ENCODE measurements around the gene PITPNM2. TPM values are rescaled to one million over a fixed set of nuclear protein-coding genes. Genes with fewer than 3 reads are reported as not detected.
A peak's percentile ranks its signal among the peaks of the same experiment; 100 is the strongest.
"Not testable (repeated sequence)": the region's sequence is repeated elsewhere in the genome, so short reads cannot be mapped to it uniquely, and the experiment has no call there.

The PITPNM2 gene
- total and polyA plus RNA-seq, 9 donors: 3.0 to 6.5 (median 5.5) TPM

GRCh38 chr12:123108682-123109066, 42.2 kb downstream of the PITPNM2 start:
- H3K27me3 ChIP-seq (ENCODE audit: control insufficient read depth, insufficient read depth, low read length): no peaks in the 10 kb centered on the region
- DNase-seq: no peak
- no peaks in the 10 kb centered on the region for H3K9me3 ChIP-seq (replicated peaks; ENCODE audit: control insufficient read depth, low read depth, low read length)
- peaks cover 5% of the 10 kb centered on the region for H3K36me3 ChIP-seq (ENCODE audit: control insufficient read depth, insufficient read depth, low read length)
- H3K4me1 ChIP-seq (ENCODE audit: control insufficient read depth, insufficient read depth, low read length): peaks cover 34% of the 10 kb centered on the region
- 80% methylated on average over 5 of the region's 7 CpGs for WGBS (ENCODE audit: insufficient coverage)
- no peak overlapping the region for H3K27ac ChIP-seq (ENCODE audit: low read length)
- no peak overlapping the region for H3K4me3 ChIP-seq (ENCODE audit: low read length)

- no peaks in the 10 kb centered on the region for H3K9me3 ChIP-seq (replicated peaks; ENCODE audit: control insufficient read depth, low read depth, low read length)
- H3K27me3 ChIP-seq (ENCODE audit: control insufficient read depth, insufficient read depth, low read length): no peaks in the 10 kb centered on the region
- no peak overlapping the region for H3K4me3 ChIP-seq (ENCODE audit: low read length)
- WGBS (ENCODE audit: insufficient coverage): 81% methylated on average over 9 of the region's 13 CpGs
- peaks cover 5% of the 10 kb centered on the region for H3K36me3 ChIP-seq (ENCODE audit: control insufficient read depth, insufficient read depth, low read length)
- peak overlapping the region; percentile 87 for H3K27ac ChIP-seq (ENCODE audit: low read length)
- H3K4me1 ChIP-seq (ENCODE audit: control insufficient read depth, insufficient read depth, low read length): peaks cover 34% of the 10 kb centered on the region
- no peak for DNase-seq
Observed at GRCh38 chr12:123107926-123108681, 42.8 kb downstream of the PITPNM2 start.

- WGBS (ENCODE audit: insufficient coverage): 59% methylated on average over 6 of the region's 9 CpGs
- peak; percentile 32 for DNase-seq
- H3K9me3 ChIP-seq (replicated peaks; ENCODE audit: control insufficient read depth, low read depth, low read length): no peaks in the 10 kb centered on the region
- peaks cover 34% of the 10 kb centered on the region for H3K4me1 ChIP-seq (ENCODE audit: control insufficient read depth, insufficient read depth, low read length)
- H3K36me3 ChIP-seq (ENCODE audit: control insufficient read depth, insufficient read depth, low read length): peaks cover 5% of the 10 kb centered on the region
- H3K27me3 ChIP-seq (ENCODE audit: control insufficient read depth, insufficient read depth, low read length): no peaks in the 10 kb centered on the region
- no peak overlapping the region for H3K4me3 ChIP-seq (ENCODE audit: low read length)
- peak overlapping the region; percentile 87 for H3K27ac ChIP-seq (ENCODE audit: low read length)
Observed at GRCh38 chr12:123106640-123107359, 44.1 kb downstream of the PITPNM2 start.

- Histone ChIP-seq H3K27ac (ENCODE audit: low read length) (peak overlapping the region; percentile 87), H3K4me1 (ENCODE audit: control insufficient read depth, insufficient read depth, low read length) (peaks cover 34% of the 10 kb centered on the region), H3K36me3 (ENCODE audit: control insufficient read depth, insufficient read depth, low read length) (peaks cover 5% of the 10 kb centered on the region), H3K4me3 (ENCODE audit: low read length) (no peak overlapping the region), H3K27me3 (ENCODE audit: control insufficient read depth, insufficient read depth, low read length) (no peaks in the 10 kb centered on the region), H3K9me3 (replicated peaks; ENCODE audit: control insufficient read depth, low read depth, low read length) (no peaks in the 10 kb centered on the region)
- 63% methylated on average over 9 of the region's 14 CpGs for WGBS (ENCODE audit: insufficient coverage)
- DNase-seq: peak; percentile 47
Observed at GRCh38 chr12:123105211-123105826, 45.6 kb downstream of the PITPNM2 start.

- Histone ChIP-seq H3K27me3 (ENCODE audit: control insufficient read depth, insufficient read depth, low read length) (no peaks in the 10 kb centered on the region), H3K9me3 (replicated peaks; ENCODE audit: control insufficient read depth, low read depth, low read length) (no peaks in the 10 kb centered on the region), H3K27ac (ENCODE audit: low read length) (peak overlapping the region; percentile 53), H3K36me3 (ENCODE audit: control insufficient read depth, insufficient read depth, low read length) (peaks cover 5% of the 10 kb centered on the region), H3K4me1 (ENCODE audit: control insufficient read depth, insufficient read depth, low read length) (peaks cover 37% of the 10 kb centered on the region), H3K4me3 (ENCODE audit: low read length) (no peak overlapping the region)
- 67% methylated on average over 4 of the region's 4 CpGs for WGBS (ENCODE audit: insufficient coverage)
- DNase-seq: no peak
Observed at GRCh38 chr12:123104809-123105208, 46.1 kb downstream of the PITPNM2 start.

- not testable (repeated sequence) for H3K9me3 ChIP-seq (replicated peaks; ENCODE audit: control insufficient read depth, low read depth, low read length); DNase-seq; H3K27me3 ChIP-seq (ENCODE audit: control insufficient read depth, insufficient read depth, low read length); H3K36me3 ChIP-seq (ENCODE audit: control insufficient read depth, insufficient read depth, low read length); H3K4me3 ChIP-seq (ENCODE audit: low read length); H3K27ac ChIP-seq (ENCODE audit: low read length)
- 88% methylated on average over 6 of the region's 12 CpGs for WGBS (ENCODE audit: insufficient coverage)
- H3K4me1 ChIP-seq (ENCODE audit: control insufficient read depth, insufficient read depth, low read length): peaks cover 42% of the 10 kb centered on the region
Observed at GRCh38 chr12:123104094-123104493, 46.8 kb downstream of the PITPNM2 start.

- WGBS (ENCODE audit: insufficient coverage): 68% methylated on average over 4 of the region's 5 CpGs
- no peak overlapping the region for H3K4me3 ChIP-seq (ENCODE audit: low read length)
- peaks cover 42% of the 10 kb centered on the region for H3K4me1 ChIP-seq (ENCODE audit: control insufficient read depth, insufficient read depth, low read length)
- H3K9me3 ChIP-seq (replicated peaks; ENCODE audit: control insufficient read depth, low read depth, low read length): no peaks in the 10 kb centered on the region
- no peaks in the 10 kb centered on the region for H3K36me3 ChIP-seq (ENCODE audit: control insufficient read depth, insufficient read depth, low read length)
- no peak overlapping the region for H3K27ac ChIP-seq (ENCODE audit: low read length)
- DNase-seq: no peak
- no peaks in the 10 kb centered on the region for H3K27me3 ChIP-seq (ENCODE audit: control insufficient read depth, insufficient read depth, low read length)
Observed at GRCh38 chr12:123102781-123103503, 47.9 kb downstream of the PITPNM2 start.

- peaks cover 42% of the 10 kb centered on the region for H3K4me1 ChIP-seq (ENCODE audit: control insufficient read depth, insufficient read depth, low read length)
- H3K27ac ChIP-seq (ENCODE audit: low read length): no peak overlapping the region
- DNase-seq: no peak
Observed at GRCh38 chr12:123102366-123102765, 48.5 kb downstream of the PITPNM2 start.

GRCh38 chr12:123101526-123101925, 49.4 kb downstream of the PITPNM2 start:
- Histone ChIP-seq H3K4me1 (ENCODE audit: control insufficient read depth, insufficient read depth, low read length) (peaks cover 42% of the 10 kb centered on the region), H3K36me3 (ENCODE audit: control insufficient read depth, insufficient read depth, low read length) (no peaks in the 10 kb centered on the region), H3K27ac (ENCODE audit: low read length) (no peak overlapping the region), H3K27me3 (ENCODE audit: control insufficient read depth, insufficient read depth, low read length) (no peaks in the 10 kb centered on the region), H3K4me3 (ENCODE audit: low read length) (no peak overlapping the region), H3K9me3 (replicated peaks; ENCODE audit: control insufficient read depth, low read depth, low read length) (no peaks in the 10 kb centered on the region)
- no CpG with 5 or more reads among the region's 5 CpGs for WGBS (ENCODE audit: insufficient coverage)
- DNase-seq: no peak

More at GRCh38 chr12:123102366-123102765, 48.5 kb downstream of the PITPNM2 start:
- Histone ChIP-seq H3K36me3 (ENCODE audit: control insufficient read depth, insufficient read depth, low read length) (no peaks in the 10 kb centered on the region), H3K9me3 (replicated peaks; ENCODE audit: control insufficient read depth, low read depth, low read length) (no peaks in the 10 kb centered on the region), H3K27me3 (ENCODE audit: control insufficient read depth, insufficient read depth, low read length) (no peaks in the 10 kb centered on the region), H3K4me3 (ENCODE audit: low read length) (no peak overlapping the region)
- WGBS (ENCODE audit: insufficient coverage): 57% methylated on average over 1 of the region's 2 CpGs

Measured in muscle of leg (tissue), 11 donors.